ENCODE results near the gene GRIA3.
"Not testable (repeated sequence)": the region's sequence is repeated elsewhere in the genome, so short reads cannot be mapped to it uniquely, and the experiment has no call there.

Gene GRIA3

GRCh38 chrX:123277821-123278220 is 93.7 kb downstream of the GRIA3 start:
- no peak for DNase-seq

DNA sequence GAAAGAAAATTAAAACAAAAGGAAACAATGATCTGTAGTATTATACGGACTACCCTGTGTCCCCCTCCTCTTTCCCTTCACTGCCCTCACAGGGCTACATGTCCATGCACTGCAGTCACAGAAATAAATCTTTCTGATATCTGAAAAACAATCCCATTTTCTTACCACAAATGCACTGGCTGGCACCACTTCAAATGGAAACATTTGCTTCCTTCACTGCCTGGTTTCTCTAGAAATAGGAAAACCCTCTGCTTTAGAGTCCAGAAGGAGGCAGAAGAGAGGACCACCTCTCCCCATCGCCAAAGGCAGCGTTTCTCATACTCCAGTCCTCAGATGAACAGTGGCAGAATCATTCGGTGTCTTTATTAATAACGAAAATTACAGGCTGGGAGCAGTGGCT is 98.2 kb downstream of the GRIA3 start:
- no peak for DNase-seq

DNA sequence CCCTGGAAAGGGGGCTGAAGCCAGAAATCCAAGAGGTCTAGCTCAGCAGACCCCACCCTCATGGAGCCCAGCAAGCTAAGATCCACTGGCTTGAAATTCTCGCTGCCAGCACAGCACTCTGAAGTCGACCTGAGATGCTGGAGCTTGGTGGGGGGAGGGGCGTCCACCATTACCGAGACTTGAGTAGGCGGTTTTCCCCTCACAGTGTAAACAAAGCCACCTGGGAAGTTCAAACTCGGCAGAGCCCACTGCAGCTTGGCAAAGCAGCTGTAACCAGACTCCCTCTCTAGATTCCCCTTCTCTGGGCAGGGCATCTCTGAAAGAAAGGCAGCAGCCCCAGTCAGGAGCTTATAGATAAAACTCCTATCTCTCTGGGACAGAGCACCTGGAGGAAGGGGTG is 99.3 kb downstream of the GRIA3 start:
- not testable (repeated sequence) for DNase-seq

DNA sequence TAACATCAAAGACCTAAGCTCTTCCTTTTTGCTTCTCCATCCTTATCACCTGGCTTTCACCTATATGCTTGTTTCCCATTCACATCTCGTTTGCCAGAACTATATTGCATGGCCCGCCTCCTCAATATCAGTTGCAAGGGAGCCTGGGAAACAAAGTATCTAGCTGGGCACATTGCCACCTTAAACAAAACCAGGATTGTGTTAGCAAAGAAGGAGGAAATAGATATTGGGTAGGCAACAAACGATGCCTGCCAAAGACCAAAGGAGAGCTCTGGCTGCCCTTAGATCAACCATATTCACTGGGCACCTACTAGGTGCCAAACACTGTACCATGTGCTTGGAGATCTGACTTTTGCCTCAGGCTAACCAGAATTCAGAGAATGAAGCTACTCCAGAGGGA is 107.5 kb downstream of the GRIA3 start:
- no peak for DNase-seq

DNA sequence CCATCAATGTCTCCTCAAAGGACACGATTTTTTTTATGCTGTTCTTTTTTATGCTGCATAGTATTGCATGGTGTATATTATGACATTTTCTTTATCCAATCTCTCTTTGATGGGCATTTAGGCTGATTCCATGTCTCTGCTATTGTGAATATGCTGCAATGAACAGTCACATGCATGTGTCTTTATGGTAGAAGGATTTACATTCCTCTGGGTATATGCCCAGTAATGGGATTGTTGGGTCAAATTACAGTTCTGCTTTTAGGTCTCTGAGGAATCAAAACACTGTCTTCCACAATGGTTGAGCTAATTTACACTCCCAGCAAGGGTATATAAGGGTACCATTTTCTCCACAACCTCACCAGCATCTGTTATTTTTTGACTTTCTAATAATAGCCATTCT is 113.9 kb downstream of the GRIA3 start:
- DNase-seq: no peak

DNA sequence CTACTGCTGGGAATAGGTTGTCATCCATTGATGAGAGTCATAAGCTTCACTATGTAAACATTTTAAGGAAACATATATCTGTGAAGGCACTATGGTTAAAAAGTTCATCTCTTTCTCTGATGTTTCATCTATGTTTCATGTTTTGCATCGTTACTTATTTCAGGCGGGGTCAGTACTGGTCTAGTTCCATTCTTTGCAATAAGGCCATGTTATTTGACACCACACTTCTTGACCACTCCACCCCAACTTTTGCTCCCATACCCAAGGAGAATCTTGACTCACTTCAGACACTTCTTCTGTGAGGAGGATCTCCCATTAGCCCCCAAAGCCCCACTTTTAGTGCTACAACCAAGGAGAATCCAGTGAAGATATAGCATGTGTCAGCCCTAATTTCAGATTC is 119.4 kb downstream of the GRIA3 start:
- DNase-seq: no peak

- no peak for DNase-seq
These were observed 124.6 kb downstream of the GRIA3 start for GRCh38 chrX:123308658-123309057.

GRCh38 chrX:123310112-123310511 is 126.0 kb downstream of the GRIA3 start:
- DNase-seq: no peak

- DNase-seq: no peak
These were observed 127.4 kb downstream of the GRIA3 start for GRCh38 chrX:123311486-123311885.

- no peak for DNase-seq
These were observed 129.4 kb downstream of the GRIA3 start for GRCh38 chrX:123313486-123313885.

DNA sequence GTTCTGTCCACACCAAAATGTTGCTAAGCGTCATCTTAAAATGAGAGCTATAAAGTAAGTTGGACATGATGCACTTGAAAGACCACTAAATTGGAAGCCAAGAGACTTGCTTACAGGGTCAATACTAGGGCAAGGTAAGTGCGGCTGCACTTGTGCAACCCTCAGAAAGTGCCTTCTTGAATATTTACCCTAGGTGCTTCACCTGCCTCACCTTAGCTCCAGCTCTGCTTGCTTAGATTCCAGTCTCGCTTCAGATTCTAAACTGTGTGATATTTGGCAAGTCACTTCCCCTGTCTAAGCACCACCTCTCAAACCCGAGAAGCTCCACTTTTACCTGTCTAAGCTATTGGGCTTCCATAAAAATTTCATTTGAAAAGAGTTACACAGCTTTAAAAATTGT is 136.5 kb downstream of the GRIA3 start:
- DNase-seq: no peak

- no peak for DNase-seq
These were observed 138.5 kb downstream of the GRIA3 start for GRCh38 chrX:123322536-123322935.

DNA sequence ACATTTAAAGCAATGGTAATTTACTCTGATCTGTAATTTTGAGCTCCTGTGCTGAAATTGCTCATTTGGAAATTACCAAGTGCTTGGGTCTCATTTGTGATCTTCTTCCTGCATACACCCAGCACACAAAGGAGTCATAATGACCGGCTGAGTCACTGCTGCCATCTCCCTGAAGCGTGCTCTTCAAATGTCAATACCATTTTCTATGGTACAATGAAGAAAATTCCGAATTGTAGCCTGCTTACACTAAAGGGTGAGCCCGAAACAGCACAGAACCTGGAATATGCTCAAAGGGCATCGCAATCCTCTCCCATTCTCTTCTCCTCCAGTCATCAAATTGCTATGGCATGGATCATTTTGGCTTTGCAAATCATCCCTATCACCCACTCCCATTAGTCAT is 140.5 kb downstream of the GRIA3 start:
- DNase-seq: no peak

DNA sequence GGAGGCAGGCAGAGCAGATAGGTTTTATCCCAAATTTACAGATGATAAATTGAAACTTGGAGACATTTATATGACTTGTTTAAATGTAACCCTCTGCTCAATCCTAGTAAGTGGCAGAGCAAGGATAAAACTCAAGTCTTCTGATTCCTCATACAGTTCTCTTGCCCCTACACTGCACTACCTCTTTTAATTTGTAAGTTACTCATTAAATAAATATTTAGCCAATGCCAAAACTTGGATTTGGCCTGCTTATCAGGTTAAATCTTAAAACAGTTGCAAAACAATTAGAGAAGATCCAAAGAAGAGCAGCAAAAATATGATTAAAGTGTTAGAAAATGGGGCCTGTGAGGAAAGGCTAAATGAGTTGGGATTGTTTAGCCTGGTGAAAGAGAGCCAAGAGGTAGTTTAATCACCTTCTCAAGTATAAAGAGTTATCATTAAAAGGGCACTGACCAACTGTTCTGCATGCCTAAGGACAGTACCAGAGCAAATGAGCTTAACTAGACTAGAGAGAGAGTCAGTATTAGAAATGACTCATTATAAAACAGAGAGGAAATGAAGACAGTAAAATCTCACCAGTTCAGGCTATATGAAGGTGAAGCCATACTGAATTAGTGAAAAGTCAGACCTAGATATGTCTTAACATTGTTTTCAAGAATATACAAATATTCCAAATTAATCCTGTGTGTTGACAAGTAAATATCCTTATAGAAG is 146.3 kb downstream of the GRIA3 start:
- DNase-seq: no peak

GRCh38 chrX:123331349-123331748 is 147.3 kb downstream of the GRIA3 start:
- no peak for DNase-seq

- no peak for DNase-seq
These were observed 147.8 kb downstream of the GRIA3 start for GRCh38 chrX:123331859-123332258.

GRCh38 chrX:123336666-123337065 is 152.6 kb downstream of the GRIA3 start:
- no peak for DNase-seq

DNA sequence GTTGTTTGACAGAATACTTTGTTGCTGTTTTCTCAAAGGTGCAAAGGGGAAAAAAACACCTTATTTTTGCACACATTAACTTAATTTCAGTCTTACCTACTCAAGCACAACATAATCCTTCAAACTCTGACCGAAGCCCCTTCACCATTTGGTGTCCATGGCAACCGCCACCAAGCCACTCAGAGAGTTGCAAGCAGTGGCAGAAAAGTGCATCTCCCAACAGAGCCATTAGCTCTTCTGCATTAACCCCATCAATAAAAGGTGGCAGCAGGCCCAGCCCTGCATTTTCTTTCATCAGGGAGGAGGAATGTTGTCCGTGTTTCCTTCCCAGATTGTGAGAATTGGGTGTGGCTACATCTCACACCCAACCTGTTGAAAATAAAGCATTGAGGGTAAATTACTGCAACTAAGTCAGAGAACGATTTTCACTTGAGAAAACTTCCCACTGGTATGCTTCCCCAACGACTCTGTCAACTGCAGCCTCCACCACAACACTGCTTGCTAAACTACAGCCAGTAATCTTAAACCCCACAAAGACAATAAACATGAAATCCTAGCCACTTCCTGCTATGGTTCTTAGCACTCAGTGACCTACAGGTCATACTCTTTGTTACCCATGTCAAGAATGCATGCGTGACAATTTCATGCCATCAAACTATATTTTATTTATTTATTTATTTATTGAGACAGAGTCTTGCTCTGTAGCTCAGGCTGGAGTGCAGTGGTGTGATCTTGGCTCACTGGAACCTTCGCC is 154.0 kb downstream of the GRIA3 start:
- no peak for DNase-seq

DNA sequence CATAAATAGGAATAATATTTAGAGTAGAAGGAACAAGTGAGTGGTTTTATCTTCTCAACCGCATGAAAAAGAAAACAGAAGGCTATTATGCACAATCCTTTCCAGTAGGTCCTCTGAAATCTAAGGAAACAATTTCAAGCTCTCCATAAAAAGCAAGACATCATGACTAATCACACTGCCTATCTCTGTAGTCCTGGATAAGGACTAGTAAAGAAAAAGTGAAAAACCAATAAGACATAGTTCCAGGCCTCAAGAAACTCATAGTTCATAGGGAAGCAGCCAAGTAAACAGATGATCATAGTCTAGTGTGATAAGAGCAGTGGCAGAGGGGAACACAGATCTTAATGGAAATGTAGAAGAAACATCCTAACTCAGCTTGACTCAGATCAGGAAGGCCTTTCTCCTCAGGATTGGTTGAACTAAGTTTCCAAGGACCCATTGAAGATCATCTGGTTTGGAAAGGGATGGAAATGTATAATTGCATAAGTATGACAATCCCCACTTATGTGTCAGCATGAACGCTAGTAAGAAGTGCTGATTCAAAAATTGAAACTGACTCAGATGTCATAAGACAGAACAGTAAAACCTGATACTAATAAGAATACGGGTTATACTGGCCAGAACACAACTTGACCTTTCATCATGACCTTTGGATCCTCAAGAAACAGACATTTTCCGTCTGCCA is 155.3 kb downstream of the GRIA3 start:
- DNase-seq: no peak

DNA sequence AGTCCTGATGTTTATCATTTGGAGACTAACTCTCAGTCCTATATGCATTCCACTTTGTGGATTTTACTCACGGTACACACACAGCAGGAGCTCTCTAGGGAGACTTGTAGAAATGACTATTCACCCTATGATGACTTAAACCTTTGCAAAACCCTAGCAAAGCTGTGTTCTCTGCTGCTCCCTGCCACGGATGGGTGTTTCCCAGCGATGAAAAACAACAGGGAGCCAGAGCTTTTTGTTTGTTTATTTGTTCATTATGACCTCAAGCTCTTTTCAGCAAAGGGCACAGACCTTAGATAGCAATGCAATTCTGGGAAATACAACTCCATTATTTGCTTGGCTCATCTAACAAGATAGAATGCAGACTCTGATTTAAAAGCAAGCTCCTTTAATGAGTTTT is 156.6 kb downstream of the GRIA3 start:
- DNase-seq: no peak

DNA sequence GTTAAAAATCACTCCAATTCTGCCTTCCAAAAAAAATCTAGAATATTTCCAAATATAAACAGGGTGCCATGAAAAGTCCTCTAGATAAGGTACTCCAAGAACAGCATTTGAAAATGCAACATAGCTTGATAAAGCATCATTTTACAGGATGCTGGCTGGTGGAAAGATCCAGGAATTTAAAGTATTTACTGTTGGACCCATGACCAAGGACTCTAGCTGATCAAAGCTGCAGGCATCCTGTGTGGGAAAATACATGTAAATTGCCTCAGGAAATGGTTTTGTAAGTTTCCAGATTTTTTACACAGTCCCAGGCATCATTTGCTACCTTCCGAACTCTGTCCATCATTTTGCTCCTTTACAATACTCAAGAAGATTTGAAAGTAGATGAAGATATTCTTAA is 164.4 kb downstream of the GRIA3 start:
- no peak for DNase-seq

DNA sequence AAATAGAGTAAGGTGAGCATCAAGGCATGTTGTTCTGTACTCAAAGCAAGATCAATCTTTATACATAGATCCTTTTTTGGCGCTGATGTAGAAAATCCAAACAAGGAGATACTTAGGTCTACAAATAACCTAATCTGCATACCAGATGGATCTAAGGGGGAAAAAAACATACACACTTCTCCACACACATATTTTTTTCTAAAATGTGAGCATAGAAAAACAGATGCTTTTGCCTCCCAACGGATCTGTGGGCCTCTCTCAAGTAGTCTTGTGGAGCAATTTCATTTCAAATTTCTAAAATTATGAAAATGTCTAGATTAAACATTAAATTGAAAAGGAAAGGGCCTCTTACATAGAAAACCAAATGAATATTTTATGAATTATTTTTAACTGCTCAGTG is 166.1 kb downstream of the GRIA3 start:
- no peak for DNase-seq

DNA sequence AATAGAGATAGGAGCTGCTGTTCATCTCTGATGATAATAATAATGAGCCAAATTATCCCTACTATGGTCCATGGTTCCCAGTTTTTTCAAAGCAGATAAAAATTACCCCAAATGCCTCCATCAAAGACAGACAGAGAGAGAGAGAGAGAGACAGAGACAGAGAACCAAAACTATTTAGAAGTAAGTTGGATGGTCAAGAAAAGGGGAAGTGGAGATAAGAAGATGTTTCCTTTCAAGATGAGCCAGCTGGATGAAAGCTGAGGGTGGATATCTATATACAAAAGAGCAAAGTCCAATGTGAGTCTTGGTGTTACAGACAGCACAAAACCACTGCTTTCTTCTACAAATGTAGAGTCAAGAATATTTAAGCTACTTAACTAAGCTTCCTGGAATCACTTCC is 173.9 kb downstream of the GRIA3 start:
- no peak for DNase-seq

DNA sequence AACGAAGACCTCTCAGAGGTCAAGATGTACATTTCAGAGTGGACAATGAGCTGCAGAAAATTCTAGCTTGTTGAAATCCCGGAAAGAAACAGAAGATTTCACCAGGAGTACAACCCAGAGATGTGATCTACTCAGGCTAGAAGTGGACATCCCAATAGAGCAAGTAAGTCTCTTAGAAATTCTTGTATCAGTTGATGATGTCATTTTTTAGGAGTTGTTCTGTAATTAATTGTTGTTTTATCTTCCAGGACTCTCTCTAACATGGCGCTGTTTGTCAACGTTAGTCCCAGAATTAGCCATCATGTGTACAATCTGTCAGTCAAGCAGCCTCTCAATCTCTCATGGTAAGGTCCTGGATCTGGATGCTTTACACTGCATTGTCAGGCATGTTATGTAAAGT is 174.4 kb downstream of the GRIA3 start:
- no peak for DNase-seq
